ENCODE measurements around the gene NT5C3A.

DNA sequence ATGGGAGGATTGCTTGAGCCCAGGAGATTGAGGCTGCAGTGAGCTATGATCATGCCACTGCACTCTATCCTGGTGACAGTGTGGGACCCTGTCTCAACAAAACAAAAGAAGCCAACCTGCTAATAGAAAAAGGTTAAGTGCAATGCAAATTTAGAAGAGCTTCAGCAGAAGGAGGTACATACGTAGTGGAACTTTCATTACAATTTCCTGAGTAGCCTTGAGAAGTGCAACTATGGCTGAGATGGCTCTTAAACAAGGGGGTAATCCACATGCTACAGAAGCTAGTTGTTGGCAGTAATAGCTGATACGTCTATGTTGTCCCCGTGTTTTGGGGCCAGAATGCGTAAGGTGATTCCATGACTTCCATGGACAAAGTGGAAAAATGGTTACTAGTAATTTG is 10.7 kb upstream of the NT5C3A start:
- TF ChIP-seq, protein P1, sequence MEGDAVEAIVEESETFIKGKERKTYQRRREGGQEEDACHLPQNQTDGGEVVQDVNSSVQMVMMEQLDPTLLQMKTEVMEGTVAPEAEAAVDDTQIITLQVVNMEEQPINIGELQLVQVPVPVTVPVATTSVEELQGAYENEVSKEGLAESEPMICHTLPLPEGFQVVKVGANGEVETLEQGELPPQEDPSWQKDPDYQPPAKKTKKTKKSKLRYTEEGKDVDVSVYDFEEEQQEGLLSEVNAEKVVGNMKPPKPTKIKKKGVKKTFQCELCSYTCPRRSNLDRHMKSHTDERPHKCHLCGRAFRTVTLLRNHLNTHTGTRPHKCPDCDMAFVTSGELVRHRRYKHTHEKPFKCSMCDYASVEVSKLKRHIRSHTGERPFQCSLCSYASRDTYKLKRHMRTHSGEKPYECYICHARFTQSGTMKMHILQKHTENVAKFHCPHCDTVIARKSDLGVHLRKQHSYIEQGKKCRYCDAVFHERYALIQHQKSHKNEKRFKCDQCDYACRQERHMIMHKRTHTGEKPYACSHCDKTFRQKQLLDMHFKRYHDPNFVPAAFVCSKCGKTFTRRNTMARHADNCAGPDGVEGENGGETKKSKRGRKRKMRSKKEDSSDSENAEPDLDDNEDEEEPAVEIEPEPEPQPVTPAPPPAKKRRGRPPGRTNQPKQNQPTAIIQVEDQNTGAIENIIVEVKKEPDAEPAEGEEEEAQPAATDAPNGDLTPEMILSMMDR (IDR thresholded peaks at IDR 0.05; ENCODE audit: poor library complexity) = no peak
- TF ChIP-seq EZH2phosphoT487 (IDR thresholded peaks at IDR 0.05; ENCODE audit: low read depth, severe bottlenecking, unreplicated experiment) (no peak), EZH2 (IDR thresholded peaks at IDR 0.05; ENCODE audit: borderline replicate concordance) (no peak)
